Thoracic aorta (tissue), 2 donors: Measurements from ENCODE around the gene SERBP1. TPM values are rescaled to one million over a fixed set of nuclear protein-coding genes. Genes with fewer than 3 reads are reported as not detected.

Experiments
- ATAC-seq: fragments of 150-250 bp; one replicate; pipeline ENCODE4 v1.8.0; 2017; ENCODE audit warnings: low read depth; ENCODE audit not compliant: insufficient number of reproducible peaks, low FRiP score
- DNase-seq: peaks from one replicate; pipeline ENCODE4 v3.0.0-alpha.2; 2020; ENCODE audit warnings: low spot score
- H3K27ac ChIP-seq, 2 donors: fragments of 200-600 bp; sonication (generic); 1 replicate in 1 of 2; 2 replicates in 1 of 2; pipeline ENCODE4 v1.5.1; 2016; ENCODE audit warnings: mild to moderate bottlenecking in 2 of 2, moderate library complexity in 2 of 2
- H3K27me3 ChIP-seq: fragments of 200-600 bp; sonication (generic); replicated peaks from 2 replicates; pipeline ENCODE4 v1.6.0; 2016; ENCODE audit warnings: mild to moderate bottlenecking; ENCODE audit not compliant: insufficient read depth
- H3K36me3 ChIP-seq: fragments of 200-600 bp; sonication (generic); one replicate; pipeline ENCODE4 v1.5.1; 2016
- H3K4me1 ChIP-seq, 2 donors: fragments of 200-600 bp; sonication (generic); 1 replicate in 1 of 2; 2 replicates in 1 of 2; pipeline versions ENCODE4 v1.5.1 to v1.6.0; 2016; ENCODE audit warnings: low read depth in 2 of 2, mild to moderate bottlenecking in 1 of 2; ENCODE audit not compliant: control insufficient read depth in 1 of 2
- H3K4me3 ChIP-seq: fragments of 200-600 bp; sonication (generic); 2 replicates; pipeline ENCODE4 v1.5.1; 2016; ENCODE audit warnings: mild to moderate bottlenecking
- H3K9me3 ChIP-seq: fragments of 200-600 bp; sonication (generic); 2 replicates; pipeline ENCODE4 v1.5.1; 2016
- total RNA-seq, 2 donors: library from RNA; depleted of rRNA; stranded (reverse); fragments of >200 nt; gene quantifications; one replicate each; pipeline versions ENCODE4 v1.1.0 to v1.2.3, GENCODE V29; 2016
- TF ChIP-seq, protein P1 (sequence below): fragments of 200-600 bp; sonication (generic); IDR thresholded peaks from one replicate; pipeline ENCODE4 v1.5.1; 2019; ENCODE audit warnings: antibody characterized with exemption

SERBP1 gene
- total RNA-seq, 2 donors from 2014 or later, result 143 to 274 TPM

DNA sequence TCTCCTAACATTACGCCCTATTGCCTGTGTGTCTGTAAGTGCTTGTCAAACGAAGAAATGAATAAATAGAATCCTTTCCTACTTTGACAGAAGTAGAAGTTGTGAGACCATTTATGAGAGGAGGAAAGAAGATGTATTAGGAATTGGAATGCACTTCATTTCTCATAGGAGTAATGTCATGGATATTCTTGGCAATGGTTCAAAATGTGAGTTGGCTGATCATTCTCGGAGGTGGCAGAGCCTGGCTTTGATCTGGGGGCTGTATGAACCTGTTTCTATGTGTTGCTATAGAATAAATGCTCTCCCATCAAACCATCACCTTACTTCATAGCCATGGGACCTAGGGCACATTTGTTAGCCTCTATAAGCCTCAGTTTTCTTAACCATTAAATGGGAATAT lies 10.1 kb upstream of the SERBP1 start:
- no peak overlapping the region for H3K27ac ChIP-seq

DNA sequence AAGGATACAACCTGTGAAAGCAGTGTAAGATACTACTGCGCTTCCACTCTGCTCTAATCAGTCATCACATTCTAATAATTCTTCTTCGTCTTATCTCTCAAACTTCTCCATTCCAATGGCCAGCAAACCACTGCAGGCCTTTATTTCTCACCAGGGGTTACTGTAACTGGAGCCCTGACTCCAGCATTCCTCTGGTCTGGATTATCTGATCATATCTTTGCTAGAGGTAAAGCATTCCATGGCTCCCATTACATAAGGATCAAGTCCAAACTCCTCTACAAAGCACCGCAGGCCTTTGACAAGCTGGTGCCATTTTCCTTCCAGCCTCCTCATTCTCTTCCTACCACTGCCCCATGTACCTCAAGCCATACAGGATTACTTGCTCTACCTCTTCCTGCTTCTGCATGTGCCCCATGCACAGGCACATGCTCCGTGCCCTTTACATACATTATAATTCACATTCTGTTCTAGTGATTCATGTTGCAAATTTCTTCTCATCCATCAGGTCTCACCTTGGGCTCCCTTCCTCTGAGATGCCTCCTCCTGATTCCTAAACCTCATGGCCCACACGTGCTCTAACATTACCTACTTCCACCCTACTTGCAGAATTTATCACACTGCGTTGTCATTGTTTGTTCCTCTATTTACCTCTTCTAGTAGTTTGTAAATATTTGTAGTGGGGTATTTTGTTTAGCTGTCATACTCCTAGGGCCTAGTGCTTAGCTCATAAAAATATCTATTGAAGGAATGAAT lies 9.3 kb upstream of the SERBP1 start:
- H3K27ac ChIP-seq, result no peak overlapping the region
- no peak for DNase-seq
- H3K9me3 ChIP-seq, result no peaks in the 10 kb centered on the region
- H3K4me3 ChIP-seq, result no peak overlapping the region
- peaks cover 5 to 25% of the 10 kb centered on the region in 2 donors for H3K4me1 ChIP-seq
- TF ChIP-seq, protein P1, sequence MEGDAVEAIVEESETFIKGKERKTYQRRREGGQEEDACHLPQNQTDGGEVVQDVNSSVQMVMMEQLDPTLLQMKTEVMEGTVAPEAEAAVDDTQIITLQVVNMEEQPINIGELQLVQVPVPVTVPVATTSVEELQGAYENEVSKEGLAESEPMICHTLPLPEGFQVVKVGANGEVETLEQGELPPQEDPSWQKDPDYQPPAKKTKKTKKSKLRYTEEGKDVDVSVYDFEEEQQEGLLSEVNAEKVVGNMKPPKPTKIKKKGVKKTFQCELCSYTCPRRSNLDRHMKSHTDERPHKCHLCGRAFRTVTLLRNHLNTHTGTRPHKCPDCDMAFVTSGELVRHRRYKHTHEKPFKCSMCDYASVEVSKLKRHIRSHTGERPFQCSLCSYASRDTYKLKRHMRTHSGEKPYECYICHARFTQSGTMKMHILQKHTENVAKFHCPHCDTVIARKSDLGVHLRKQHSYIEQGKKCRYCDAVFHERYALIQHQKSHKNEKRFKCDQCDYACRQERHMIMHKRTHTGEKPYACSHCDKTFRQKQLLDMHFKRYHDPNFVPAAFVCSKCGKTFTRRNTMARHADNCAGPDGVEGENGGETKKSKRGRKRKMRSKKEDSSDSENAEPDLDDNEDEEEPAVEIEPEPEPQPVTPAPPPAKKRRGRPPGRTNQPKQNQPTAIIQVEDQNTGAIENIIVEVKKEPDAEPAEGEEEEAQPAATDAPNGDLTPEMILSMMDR, result no peak
- no peaks in the 10 kb centered on the region for H3K36me3 ChIP-seq
- ATAC-seq, result no peak
- no peaks in the 10 kb centered on the region for H3K27me3 ChIP-seq

More for the DNA sequence above, 10.1 kb upstream of the SERBP1 start:
- peaks cover 5 to 19% of the 10 kb centered on the region in 2 donors for H3K4me1 ChIP-seq
- H3K9me3 ChIP-seq, result no peaks in the 10 kb centered on the region
- DNase-seq, result no peak
- TF ChIP-seq, protein P1, result no peak
- H3K36me3 ChIP-seq, result no peaks in the 10 kb centered on the region
- ATAC-seq, result no peak
- H3K27me3 ChIP-seq, result no peaks in the 10 kb centered on the region
- no peak overlapping the region for H3K4me3 ChIP-seq

DNA sequence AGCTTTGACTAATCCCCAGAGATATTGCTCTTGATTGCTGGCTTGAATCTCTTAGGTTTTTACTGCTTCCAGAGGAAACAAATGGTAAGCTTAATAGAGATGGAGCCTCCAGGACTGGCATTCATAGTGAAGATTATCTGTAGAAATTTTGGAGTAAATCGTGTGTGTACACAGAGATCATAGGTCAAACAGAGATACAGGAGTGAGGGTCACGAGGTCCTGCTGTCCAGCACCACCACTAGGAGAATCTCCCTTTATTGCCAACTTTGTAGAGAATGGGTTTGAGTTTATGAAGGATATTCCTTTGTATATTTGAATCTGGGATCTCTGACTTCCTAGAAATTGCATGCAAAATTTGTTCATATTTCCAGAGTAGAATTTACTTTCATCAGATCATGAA lies 7.8 kb upstream of the SERBP1 start:
- DNase-seq, result no peak
- no peak for ATAC-seq
- Histone ChIP-seq H3K27ac (no peak overlapping the region), H3K27me3 (no peaks in the 10 kb centered on the region), H3K9me3 (no peaks in the 10 kb centered on the region), H3K4me3 (no peak overlapping the region), H3K36me3 (no peaks in the 10 kb centered on the region), H3K4me1 (peaks cover 12 to 40% of the 10 kb centered on the region in 2 donors)
- TF ChIP-seq, protein P1, result no peak

DNA sequence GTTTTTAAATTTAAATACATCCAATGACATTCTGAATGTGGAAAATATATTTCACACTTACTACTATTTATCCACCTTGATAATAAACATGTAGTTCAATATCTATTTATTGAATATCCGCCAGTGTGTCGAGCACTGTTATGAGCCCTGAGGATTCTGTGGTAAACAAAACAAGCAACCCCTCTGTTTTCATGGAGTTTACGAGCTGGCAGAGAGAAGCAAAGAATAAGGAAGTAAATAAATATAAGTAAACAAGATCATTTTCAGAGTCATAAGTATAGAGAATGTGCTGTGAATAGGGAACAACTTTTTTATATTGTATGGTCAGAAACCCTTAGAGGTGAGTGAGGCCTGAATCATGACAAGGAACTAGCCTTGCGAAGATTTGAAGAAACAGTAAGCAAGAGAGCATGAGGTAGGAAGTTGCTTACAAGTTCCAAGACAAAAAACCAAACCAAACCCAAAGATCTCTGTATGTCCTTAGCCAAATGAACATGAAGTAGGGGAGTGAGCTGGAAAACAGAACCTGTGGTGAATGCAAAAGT lies 6.4 kb upstream of the SERBP1 start:
- ATAC-seq, result no peak
- no peak overlapping the region for H3K4me3 ChIP-seq
- H3K4me1 ChIP-seq, result peaks cover 17 to 43% of the 10 kb centered on the region in 2 donors
- H3K27me3 ChIP-seq, result no peaks in the 10 kb centered on the region
- H3K27ac ChIP-seq, result no peak overlapping the region
- no peaks in the 10 kb centered on the region for H3K9me3 ChIP-seq
- TF ChIP-seq, protein P1, result no peak
- no peaks in the 10 kb centered on the region for H3K36me3 ChIP-seq
- DNase-seq, result no peak

DNA sequence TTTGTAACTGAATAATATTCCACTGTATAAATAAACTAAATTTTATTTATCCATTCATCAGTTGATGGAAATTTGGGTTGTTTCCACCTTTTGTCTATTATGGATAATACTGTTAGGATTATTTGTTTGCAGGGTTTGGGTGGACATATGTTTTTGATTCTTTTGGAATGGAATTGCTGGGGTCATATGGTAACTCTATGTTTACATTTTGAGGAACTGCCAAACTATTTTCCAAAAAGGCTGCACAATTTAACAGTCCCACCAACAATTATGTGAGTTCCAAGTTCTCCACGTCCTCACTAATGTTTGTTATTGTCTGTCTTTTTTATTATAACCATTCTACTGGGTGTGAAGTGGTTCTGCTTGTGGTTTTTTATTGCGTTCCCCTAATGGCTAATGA lies 4.3 kb upstream of the SERBP1 start:
- no peak overlapping the region for H3K4me3 ChIP-seq

More for the DNA sequence above, 4.3 kb upstream of the SERBP1 start:
- Histone ChIP-seq H3K27me3 (no peaks in the 10 kb centered on the region), H3K27ac (peak overlapping the region; percentile 81 to 96), H3K36me3 (no peaks in the 10 kb centered on the region), H3K9me3 (no peaks in the 10 kb centered on the region), H3K4me1 (peaks cover 13 to 35% of the 10 kb centered on the region in 2 donors)
- TF ChIP-seq, protein P1, result no peak
- DNase-seq (no peak), ATAC-seq (no peak)
